ENCODE results near the gene THAP12. TPM values are rescaled to one million over a fixed set of nuclear protein-coding genes. Genes with fewer than 3 reads are reported as not detected.

THAP12 gene
- total RNA-seq, 1 experiment from 2014 or later, result 42.5 TPM

GRCh38 chr11:76355172-76355571, 25.8 kb downstream of the THAP12 start:
- Histone ChIP-seq H4K91ac (ENCODE audit: insufficient read length, low read depth, low read length) (no peak overlapping the region), H3K27ac (ENCODE audit: insufficient read length, low read depth, low read length) (no peak overlapping the region), H3K23ac (ENCODE audit: insufficient read length, low read depth, low read length) (no peak overlapping the region), H3K4me1 (ENCODE audit: insufficient read depth, low read length) (no peaks in the 10 kb centered on the region), H2BK15ac (ENCODE audit: low read depth, low read length) (no peak overlapping the region), H4K20me1 (ENCODE audit: control insufficient read depth, insufficient read depth, insufficient read length) (no peaks in the 10 kb centered on the region), H2BK120ac (ENCODE audit: low read depth, low read length, poor library complexity, severe bottlenecking) (no peak overlapping the region), H2AFZ (ENCODE audit: low read length) (no peak overlapping the region), H3K9ac (ENCODE audit: extremely low read depth, insufficient read length, low read length) (no peak overlapping the region), H3K79me1 (ENCODE audit: insufficient read depth, low read depth, low read length, poor library complexity, severe bottlenecking) (no peaks in the 10 kb centered on the region), H3K4ac (ENCODE audit: low read depth, low read length) (no peak overlapping the region), H4K5ac (ENCODE audit: insufficient read length, low read depth, low read length) (no peak overlapping the region), H3K79me2 (ENCODE audit: insufficient read depth, low read length) (no peaks in the 10 kb centered on the region), H4K8ac (replicated peaks; ENCODE audit: insufficient read length, low read depth, low read length) (no peak overlapping the region), H3K56ac (ENCODE audit: insufficient read length, low read depth, low read length) (no peak overlapping the region), H2BK5ac (ENCODE audit: insufficient read length, low read length) (no peak overlapping the region), H3K14ac (ENCODE audit: insufficient read depth, low read length) (no peak overlapping the region), H2BK12ac (ENCODE audit: insufficient read length, low read depth, low read length) (no peak overlapping the region), H2AK5ac (ENCODE audit: insufficient read length, low read length) (no peak overlapping the region), H3K9me3 (ENCODE audit: control insufficient read depth, low read depth, low read length) (no peaks in the 10 kb centered on the region), H3K18ac (ENCODE audit: insufficient read length, low read depth, low read length) (no peak overlapping the region), H3T11ph (ENCODE audit: low read length) (no peak overlapping the region), H2BK20ac (ENCODE audit: low read depth, low read length, poor library complexity, severe bottlenecking) (no peak overlapping the region), H3K27me3 (ENCODE audit: insufficient read depth, low read length) (no peaks in the 10 kb centered on the region), H3K4me2 (ENCODE audit: insufficient read depth, insufficient read length, low read length) (no peak overlapping the region), H3K23me2 (ENCODE audit: insufficient read length, low read depth, low read length, poor library complexity, severe bottlenecking) (no peaks in the 10 kb centered on the region)
- peaks cover 34 to 54% (median 51%) of the 10 kb centered on the region in 3 experiments for H3K36me3 Mint-ChIP-seq (ENCODE audit: insufficient read depth in 1 of 3, low read depth in 3 of 3)
- H3K4me1 Mint-ChIP-seq, result peaks cover 2 to 4% of the 10 kb centered on the region in 2 experiments; a peak in 2 of 4 replicates
- no peak overlapping the region for H3K27ac Mint-ChIP-seq
- TF ChIP-seq, protein P1, sequence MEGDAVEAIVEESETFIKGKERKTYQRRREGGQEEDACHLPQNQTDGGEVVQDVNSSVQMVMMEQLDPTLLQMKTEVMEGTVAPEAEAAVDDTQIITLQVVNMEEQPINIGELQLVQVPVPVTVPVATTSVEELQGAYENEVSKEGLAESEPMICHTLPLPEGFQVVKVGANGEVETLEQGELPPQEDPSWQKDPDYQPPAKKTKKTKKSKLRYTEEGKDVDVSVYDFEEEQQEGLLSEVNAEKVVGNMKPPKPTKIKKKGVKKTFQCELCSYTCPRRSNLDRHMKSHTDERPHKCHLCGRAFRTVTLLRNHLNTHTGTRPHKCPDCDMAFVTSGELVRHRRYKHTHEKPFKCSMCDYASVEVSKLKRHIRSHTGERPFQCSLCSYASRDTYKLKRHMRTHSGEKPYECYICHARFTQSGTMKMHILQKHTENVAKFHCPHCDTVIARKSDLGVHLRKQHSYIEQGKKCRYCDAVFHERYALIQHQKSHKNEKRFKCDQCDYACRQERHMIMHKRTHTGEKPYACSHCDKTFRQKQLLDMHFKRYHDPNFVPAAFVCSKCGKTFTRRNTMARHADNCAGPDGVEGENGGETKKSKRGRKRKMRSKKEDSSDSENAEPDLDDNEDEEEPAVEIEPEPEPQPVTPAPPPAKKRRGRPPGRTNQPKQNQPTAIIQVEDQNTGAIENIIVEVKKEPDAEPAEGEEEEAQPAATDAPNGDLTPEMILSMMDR (conservative IDR thresholded peaks at IDR 0.05), result no peak
- DNase-seq, result no peak
- H3K9me3 Mint-ChIP-seq, result peaks cover 3 to 7% of the 10 kb centered on the region in 2 experiments; a peak in 3 of 5 replicates
- no peak overlapping the region for H3K4me3 Mint-ChIP-seq
- H3K27me3 Mint-ChIP-seq (ENCODE audit: low read depth), result no peaks in the 10 kb centered on the region
- WGBS (ENCODE audit: extremely low coverage, insufficient read length, low lambda C conversion rate), result no CpG with 5 or more reads among the region's 1 CpG
